Activated CD8-positive, alpha-beta memory T cell treated with anti-CD3 and anti-CD28 coated beads, Interleukin-2, amount 50 U/mL, for 4 hours (primary cell): ENCODE results near the gene NCAPD2.

Experiments used
- DNase-seq: peaks from one replicate; pipeline ENCODE4 v3.0.0-alpha.2; 2020

Gene NCAPD2, protein sequence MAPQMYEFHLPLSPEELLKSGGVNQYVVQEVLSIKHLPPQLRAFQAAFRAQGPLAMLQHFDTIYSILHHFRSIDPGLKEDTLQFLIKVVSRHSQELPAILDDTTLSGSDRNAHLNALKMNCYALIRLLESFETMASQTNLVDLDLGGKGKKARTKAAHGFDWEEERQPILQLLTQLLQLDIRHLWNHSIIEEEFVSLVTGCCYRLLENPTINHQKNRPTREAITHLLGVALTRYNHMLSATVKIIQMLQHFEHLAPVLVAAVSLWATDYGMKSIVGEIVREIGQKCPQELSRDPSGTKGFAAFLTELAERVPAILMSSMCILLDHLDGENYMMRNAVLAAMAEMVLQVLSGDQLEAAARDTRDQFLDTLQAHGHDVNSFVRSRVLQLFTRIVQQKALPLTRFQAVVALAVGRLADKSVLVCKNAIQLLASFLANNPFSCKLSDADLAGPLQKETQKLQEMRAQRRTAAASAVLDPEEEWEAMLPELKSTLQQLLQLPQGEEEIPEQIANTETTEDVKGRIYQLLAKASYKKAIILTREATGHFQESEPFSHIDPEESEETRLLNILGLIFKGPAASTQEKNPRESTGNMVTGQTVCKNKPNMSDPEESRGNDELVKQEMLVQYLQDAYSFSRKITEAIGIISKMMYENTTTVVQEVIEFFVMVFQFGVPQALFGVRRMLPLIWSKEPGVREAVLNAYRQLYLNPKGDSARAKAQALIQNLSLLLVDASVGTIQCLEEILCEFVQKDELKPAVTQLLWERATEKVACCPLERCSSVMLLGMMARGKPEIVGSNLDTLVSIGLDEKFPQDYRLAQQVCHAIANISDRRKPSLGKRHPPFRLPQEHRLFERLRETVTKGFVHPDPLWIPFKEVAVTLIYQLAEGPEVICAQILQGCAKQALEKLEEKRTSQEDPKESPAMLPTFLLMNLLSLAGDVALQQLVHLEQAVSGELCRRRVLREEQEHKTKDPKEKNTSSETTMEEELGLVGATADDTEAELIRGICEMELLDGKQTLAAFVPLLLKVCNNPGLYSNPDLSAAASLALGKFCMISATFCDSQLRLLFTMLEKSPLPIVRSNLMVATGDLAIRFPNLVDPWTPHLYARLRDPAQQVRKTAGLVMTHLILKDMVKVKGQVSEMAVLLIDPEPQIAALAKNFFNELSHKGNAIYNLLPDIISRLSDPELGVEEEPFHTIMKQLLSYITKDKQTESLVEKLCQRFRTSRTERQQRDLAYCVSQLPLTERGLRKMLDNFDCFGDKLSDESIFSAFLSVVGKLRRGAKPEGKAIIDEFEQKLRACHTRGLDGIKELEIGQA (N-terminal part only)

DNA sequence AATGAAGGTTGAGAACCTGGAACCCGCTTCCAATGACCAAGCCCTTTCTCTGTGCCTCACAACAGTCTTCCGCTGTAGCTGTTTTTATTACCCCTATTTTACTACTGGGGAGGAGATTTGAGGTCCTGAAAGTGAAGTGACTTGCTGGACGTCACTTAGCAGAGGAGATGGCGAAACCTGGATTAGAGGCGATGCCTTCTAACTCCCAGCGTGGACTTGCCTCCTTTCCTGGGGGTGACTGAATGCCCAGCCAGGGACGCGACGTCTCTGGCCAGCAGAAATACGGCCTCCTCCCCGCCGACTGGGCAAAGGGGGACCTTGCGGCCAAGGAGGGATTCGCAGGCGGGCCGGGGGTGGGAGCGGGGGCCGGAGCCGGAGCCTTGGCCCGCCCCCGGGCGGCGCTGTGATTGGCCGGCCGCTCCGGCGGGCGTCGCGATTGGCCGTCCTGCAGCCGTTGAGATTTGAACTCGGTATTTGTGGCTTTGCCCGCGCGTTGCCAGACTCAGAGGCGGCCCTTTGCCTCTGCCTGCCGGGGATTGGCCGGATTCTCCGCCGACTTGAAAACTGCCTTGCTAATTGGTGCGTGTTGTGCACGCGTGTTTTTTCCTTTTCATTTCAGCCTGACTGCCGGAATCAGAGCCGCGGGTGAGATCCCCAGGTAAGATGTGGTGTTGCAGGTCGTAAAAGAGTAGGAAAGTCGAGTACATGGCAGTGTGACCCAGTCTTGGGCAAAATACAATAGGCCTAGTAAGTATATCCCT lies at the start of gene NCAPD2:
Gene NCAPD2 (plus strand): TSS at position 606 of the 761 bp plus-strand sequence. CDS start 997 bp downstream, outside the sequence.
- DNase-seq: peak; percentile 90

DNA sequence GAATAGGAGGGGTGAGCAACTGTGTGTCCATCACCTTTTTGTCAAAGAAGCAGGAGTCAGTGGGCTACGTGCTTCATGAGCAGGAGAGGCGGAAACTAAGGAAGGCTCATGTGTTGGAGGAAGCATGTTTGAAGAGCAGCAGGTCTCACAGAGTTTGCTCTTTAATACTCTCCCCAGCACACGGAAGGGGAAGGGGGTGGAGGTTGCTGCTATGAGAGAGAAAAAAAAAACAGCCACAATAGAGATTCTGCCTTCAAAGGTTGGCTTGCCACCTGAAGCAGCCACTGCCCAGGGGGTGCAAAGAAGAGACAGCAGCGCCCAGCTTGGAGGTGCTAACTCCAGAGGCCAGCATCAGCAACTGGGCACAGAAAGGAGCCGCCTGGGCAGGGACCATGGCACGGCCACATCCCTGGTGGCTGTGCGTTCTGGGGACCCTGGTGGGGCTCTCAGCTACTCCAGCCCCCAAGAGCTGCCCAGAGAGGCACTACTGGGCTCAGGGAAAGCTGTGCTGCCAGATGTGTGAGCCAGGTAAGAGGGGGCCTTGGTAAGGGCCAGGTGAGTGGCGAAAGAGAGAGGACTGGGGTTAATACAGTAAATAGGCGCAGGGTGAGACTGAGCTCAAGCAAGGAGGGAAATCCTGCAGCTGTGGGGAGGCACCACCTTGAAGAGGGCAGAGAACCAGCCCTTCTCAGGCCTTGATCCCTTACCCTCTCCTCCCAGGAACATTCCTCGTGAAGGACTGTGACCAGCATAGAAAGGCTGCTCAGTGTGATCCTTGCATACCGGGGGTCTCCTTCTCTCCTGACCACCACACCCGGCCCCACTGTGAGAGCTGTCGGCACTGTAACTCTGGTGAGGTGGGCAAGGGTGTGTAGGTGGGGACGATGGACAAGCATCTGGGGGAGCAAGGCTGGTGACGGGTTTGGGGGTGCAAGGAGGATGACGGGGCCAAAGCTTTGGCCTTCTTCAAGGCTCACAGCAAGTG lies 48.9 kb upstream of the NCAPD2 start, which contains the start of gene CD27:
Gene CD27 (plus strand): TSS at position 252 of the 985 bp plus-strand sequence. CDS start 141 bp downstream, at position 393.
- no peak for DNase-seq

DNA sequence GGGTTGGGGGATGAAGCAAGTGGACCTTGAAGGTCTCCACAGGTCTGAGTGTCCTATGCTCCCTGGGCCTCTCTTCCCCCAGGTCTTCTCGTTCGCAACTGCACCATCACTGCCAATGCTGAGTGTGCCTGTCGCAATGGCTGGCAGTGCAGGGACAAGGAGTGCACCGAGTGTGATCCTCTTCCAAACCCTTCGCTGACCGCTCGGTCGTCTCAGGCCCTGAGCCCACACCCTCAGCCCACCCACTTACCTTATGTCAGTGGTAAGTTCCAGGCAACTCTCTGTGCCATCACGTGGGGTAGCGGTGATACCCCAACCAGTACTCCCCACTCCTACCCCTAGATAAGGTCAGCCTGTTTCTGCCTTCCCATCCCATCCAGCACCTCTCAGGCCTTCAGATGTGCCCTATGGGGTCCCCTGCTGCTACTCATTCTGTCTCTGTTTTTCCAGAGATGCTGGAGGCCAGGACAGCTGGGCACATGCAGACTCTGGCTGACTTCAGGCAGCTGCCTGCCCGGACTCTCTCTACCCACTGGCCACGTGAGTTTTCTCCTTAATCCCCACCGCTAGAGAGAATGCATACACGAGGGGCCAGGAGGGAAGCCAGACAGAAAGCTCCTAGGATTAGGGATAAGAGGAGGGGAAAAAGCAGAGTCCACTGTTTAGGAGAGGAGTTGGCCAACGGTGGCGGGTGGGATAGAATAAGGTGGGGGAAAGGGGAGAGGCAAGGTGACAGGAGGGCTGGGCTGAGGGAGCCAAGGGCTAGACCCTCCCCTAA lies 43.6 kb upstream of the NCAPD2 start:
- DNase-seq: no peak

DNA sequence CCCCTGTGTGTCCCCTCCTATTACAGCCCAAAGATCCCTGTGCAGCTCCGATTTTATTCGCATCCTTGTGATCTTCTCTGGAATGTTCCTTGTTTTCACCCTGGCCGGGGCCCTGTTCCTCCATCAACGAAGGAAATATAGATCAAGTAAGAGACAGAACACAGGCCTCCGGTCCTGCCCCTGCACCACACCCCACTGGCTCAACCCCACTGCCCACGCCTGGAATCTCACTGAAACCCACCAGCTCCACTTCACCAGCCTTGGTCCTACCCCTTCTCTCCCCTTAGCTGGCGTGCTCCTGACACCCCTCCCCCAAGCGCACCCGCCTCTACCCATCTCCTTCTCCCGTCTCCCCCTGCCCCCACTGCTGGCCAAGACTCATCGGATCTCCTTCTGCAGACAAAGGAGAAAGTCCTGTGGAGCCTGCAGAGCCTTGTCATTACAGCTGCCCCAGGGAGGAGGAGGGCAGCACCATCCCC lies 43.0 kb upstream of the NCAPD2 start:
- DNase-seq: no peak

DNA sequence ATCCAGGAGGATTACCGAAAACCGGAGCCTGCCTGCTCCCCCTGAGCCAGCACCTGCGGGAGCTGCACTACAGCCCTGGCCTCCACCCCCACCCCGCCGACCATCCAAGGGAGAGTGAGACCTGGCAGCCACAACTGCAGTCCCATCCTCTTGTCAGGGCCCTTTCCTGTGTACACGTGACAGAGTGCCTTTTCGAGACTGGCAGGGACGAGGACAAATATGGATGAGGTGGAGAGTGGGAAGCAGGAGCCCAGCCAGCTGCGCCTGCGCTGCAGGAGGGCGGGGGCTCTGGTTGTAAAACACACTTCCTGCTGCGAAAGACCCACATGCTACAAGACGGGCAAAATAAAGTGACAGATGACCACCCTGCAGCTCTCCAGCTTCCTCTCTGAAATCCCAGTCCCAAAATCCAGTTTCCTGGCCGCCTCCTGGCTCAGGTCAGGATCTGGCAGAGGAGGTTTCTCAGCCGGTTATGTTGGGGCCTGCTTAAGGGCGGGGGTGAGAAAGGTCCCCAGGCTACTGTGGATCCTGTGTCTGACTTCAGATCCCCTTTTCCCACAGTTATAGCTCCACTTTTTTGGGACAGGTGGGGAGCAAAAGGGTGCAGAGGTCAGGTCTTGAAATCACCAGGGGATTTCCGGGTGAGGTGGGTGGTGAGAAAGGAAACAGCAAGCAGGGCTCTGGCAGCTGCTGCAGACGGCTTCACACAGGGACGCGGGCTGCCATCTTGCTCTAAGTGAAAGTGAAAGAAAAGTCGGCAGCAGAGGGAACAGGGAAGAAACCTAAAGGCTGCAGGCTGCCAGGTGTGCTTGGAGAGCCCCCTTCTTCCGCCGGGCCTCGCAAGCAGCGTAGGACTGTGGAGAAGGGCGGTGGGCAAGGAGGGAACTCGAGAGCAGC lies 42.3 kb upstream of the NCAPD2 start, which contains the start of gene TAPBPL:
Gene TAPBPL (plus strand): TSS at position 695 of the 897 bp plus-strand sequence. CDS start 207 bp downstream, outside the sequence.
- peak; percentile 75 for DNase-seq

DNA sequence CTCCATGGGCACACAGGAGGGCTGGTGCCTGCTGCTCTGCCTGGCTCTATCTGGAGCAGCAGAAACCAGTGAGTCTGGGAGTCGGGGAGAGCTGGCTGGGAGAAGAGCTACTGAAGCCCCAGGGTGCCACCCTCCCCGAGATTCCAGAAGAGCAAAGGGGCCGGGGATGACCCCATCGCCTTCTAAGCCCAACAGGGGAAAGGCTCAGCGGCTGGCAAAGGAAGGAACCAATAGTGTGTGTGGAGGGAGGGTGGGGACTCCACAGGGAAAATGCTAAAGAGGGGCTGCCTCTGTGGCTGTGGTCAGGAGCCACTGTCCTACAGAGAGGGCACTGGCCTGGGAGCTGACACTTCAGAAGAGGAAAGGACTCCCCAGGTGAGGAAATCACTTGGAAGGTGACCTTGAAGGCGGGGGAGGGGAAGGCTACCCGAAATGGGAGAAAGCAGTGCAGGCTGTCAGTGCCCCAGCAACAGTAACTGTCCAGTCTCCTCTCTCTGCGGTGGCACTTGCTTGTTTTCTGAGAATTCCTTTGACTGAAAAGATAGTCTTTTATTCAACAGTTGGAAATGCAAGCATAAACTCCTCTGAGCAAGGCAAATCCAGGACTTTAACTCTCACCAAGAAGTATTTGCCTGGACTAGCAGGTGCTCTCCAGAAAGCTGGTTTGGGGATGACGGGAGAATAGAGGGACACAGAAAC lies 41.5 kb upstream of the NCAPD2 start:
- DNase-seq: no peak

DNA sequence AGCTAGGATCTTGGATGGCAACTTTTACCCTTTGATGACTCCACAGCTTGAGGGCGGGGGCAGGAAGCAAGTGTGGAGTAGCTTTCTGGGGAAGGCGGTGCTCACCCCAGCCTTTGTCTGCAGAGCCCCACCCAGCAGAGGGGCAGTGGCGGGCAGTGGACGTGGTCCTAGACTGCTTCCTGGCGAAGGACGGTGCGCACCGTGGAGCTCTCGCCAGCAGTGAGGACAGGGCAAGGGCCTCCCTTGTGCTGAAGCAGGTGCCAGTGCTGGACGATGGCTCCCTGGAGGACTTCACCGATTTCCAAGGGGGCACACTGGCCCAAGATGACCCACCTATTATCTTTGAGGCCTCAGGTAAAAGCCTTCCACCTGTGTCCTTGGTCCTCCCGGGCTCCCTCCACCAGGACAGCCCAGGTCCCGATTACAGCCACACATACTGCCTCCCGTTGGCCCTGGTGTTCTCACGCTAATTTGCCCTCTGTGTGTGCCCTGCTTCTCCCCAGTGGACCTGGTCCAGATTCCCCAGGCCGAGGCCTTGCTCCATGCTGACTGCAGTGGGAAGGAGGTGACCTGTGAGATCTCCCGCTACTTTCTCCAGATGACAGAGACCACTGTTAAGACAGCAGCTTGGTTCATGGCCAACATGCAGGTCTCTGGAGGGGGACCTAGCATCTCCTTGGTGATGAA lies 40.8 kb upstream of the NCAPD2 start:
- no peak for DNase-seq

DNA sequence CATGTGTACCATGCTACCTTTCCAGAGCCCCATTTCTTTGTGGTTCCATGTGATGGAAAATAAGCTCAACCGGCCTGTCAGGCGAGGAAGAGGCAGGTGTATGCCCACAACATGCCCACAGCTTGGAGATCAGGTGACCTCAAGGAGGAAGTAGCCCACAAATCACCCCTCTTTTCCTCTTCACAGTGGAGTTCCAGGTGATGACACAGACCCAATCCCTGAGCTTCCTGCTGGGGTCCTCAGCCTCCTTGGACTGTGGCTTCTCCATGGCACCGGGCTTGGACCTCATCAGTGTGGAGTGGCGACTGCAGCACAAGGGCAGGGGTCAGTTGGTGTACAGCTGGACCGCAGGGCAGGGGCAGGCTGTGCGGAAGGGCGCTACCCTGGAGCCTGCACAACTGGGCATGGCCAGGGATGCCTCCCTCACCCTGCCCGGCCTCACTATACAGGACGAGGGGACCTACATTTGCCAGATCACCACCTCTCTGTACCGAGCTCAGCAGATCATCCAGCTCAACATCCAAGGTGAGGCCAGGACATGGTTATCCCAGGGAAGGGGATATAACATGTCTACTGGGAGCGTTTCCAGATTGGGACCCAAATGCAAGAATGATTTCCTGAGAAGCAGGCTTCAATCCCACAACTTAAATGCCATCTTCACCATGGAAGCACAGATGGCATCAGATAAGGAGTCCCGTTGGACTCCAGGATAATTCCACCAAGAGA lies 36.5 kb upstream of the NCAPD2 start:
- no peak for DNase-seq

DNA sequence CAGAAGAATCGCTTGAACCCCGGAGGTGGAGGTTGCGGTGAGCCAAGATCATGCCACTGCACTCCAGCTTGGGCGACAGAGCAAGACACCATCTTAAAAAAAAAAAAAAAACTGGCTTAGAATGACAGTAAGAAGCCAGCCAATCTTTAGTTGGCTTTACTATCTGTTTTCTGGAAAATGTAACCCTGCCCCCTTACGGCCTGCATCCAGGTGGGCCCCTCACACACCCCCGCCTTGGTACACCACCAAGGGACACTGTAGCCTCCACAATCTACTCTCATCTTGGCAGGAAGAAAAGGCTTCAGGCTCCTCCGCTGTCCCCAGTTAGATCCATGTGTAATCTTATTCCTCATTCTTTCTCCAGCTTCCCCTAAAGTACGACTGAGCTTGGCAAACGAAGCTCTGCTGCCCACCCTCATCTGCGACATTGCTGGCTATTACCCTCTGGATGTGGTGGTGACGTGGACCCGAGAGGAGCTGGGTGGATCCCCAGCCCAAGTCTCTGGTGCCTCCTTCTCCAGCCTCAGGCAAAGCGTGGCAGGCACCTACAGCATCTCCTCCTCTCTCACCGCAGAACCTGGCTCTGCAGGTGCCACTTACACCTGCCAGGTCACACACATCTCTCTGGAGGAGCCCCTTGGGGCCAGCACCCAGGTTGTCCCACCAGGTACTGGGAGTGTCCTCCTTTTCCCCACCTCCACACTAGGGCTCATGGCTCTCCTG lies 35.5 kb upstream of the NCAPD2 start:
- DNase-seq: no peak

DNA sequence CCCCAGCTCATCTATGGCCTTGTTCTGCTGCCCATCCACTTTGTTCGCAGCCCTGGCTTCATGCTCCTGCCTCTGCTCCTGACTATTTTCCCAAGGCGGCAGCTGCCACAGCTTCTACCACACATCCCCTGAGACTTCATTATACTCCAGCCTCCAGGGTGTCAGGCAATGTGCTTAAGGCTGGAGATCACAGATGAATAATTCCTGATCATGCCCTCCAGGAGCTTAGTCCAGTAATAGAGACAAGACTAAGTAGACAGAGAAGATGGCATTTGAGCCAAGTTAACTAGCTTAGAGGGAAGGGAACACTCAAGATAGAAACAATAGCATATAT lies 34.9 kb upstream of the NCAPD2 start:
- no peak for DNase-seq

DNA sequence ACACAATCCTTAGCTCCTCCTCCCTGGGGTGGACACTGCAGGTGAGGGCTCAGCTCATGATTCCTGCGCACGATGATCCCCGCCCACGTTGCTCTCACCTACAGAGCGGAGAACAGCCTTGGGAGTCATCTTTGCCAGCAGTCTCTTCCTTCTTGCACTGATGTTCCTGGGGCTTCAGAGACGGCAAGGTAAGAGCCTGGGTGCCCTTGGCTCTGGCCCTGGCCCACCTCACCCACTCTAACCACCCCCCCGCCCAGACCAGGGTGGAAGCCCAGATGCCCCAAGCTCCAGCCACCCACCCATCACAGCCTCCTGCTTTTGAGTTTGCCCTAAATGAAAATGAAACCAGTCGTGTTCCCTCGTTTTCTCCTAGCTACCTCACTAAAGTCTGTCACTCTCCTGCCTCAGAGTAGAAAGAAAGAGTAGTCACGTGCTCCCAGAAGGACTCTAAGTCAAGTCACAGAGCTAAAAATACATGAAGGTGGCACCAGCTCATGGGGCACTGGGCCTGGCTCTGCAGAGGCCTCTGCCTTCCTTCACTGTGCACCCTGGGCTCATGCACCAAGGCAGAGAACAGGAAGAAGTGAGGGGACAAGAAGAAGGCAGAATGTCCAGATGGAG lies 33.0 kb upstream of the NCAPD2 start:
- no peak for DNase-seq

DNA sequence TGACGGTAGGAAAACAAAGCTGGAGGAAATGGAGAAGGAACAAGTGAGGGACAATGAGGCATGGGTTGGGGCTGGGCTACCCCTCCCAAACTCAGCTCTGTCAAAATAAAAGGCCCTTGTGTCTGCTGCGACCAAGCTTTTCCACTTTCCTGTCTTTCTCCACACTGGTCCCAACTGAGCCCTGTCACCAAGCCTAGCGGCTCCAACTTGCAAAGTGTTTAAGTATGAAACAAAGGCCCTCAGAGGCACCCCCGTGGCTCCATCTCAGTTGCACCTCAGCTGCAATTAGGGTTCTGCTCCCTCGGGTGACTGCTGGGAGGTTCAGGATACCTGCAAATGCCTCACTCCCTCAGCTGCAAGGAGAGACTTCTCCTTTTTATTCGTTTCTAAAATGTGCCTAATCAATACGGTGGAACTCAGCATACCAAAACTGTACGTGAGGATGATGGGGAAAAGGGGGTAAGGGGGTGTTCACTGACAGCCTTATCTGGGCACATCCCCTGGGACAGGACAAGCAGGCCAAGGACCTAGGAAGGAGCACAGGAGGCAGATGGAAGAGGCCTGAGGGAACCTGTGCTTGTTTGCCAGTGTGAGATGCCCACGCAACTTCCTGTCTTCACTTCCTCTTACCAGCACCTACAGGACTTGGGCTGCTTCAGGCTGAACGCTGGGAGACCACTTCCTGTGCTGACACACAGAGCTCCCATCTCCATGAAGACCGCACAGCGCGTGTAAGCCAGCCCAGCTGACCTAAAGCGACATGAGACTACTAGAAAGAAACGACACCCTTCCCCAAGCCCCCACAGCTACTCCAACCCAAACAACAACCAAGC lies 32.3 kb upstream of the NCAPD2 start:
- DNase-seq: peak; percentile 73

DNA sequence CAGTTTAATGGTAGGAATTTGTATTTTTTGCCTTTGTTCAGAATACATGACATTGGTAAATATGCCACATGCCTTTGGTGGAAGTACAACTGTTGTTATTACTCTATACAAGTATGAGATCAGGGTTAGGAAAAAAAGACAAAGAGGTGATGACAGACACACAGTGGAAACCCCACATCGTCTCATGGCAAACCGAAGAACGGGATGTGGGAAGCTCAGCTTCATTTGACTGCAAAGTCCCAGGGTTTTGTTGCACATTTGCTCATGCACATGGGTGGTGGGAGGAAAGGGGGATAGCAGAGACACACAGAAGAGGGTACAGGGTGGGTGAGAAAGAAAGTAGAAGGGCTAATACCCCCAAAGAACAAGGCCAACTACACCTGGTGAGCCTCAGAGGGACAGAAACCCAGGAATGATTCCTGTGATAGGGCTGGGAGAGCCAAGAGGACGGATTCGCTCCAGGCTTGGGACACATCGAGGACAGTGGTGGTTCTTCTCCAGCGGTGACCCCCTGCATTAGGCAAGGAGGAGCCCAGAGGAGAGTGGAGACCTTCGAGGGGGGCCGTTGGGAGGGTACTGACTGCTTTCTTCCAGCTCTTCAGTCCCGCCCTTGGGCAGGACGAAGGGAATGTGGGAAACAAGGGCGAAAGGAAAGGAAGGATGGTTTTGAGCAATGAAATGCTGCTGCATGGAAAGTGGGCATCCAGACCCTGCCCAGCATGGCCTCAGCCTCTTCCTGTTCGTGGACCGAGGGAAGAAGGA lies 31.5 kb upstream of the NCAPD2 start:
- DNase-seq: no peak

DNA sequence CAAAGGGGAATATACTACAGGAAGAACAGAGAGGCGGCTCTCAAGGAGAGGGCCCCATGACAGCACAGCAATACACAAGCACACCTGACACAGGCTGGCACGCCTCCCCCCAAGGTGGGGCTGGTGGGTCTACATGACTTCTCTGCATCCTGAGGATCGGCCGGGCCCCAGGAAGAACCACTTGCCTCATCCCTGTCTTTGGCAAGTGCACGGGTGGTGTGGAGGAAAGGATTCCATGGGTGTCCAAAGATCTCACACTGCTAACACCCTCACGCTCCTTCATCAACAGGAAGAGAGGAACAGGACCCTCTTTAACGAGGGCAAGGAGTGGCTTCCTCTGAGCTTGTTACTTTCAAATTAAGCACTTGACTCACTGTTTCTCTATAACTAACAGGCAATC lies 30.7 kb upstream of the NCAPD2 start:
- no peak for DNase-seq
